GM19455 (cell line): ENCODE measurements around the gene CLMP.
"Not testable (repeated sequence)": the region's sequence is repeated elsewhere in the genome, so short reads cannot be mapped to it uniquely, and the experiment has no call there.

Experiments
- ATAC-seq: cut with Tn5 transposase; IDR thresholded peaks from one replicate; pipeline ENCODE4 v1.9.1; 2021; ENCODE audit not compliant: unreplicated experiment

Gene CLMP

GRCh38 chr11:123218451-123218850, 23.4 kb upstream of the CLMP start:
- no peak for ATAC-seq

GRCh38 chr11:123217897-123218296, 22.8 kb upstream of the CLMP start:
- no peak for ATAC-seq

- no peak for ATAC-seq
Measured at GRCh38 chr11:123216249-123216648, 21.2 kb upstream of the CLMP start.

GRCh38 chr11:123214940-123215339, 19.9 kb upstream of the CLMP start:
- ATAC-seq: no peak

- no peak for ATAC-seq
Measured at GRCh38 chr11:123214396-123214795, 19.3 kb upstream of the CLMP start.

- no peak for ATAC-seq
Measured at GRCh38 chr11:123213307-123213771, 18.3 kb upstream of the CLMP start.

GRCh38 chr11:123212406-123212805, 17.4 kb upstream of the CLMP start:
- no peak for ATAC-seq

- no peak for ATAC-seq
Measured at GRCh38 chr11:123211981-123212380, 16.9 kb upstream of the CLMP start.

GRCh38 chr11:123211149-123211852, 16.3 kb upstream of the CLMP start:
- no peak for ATAC-seq

GRCh38 chr11:123209591-123209990, 14.5 kb upstream of the CLMP start:
- ATAC-seq: no peak

GRCh38 chr11:123206791-123207434, 11.9 kb upstream of the CLMP start:
- no peak for ATAC-seq

GRCh38 chr11:123206055-123206454, 11.0 kb upstream of the CLMP start:
- ATAC-seq: not testable (repeated sequence)

- no peak for ATAC-seq
Measured at GRCh38 chr11:123203934-123204333, 8.9 kb upstream of the CLMP start.

GRCh38 chr11:123203471-123203870, 8.4 kb upstream of the CLMP start:
- no peak for ATAC-seq

GRCh38 chr11:123202155-123203151, 7.4 kb upstream of the CLMP start:
- ATAC-seq: no peak

- no peak for ATAC-seq
Measured at GRCh38 chr11:123200264-123200663, 5.2 kb upstream of the CLMP start.

- ATAC-seq: no peak
Measured at GRCh38 chr11:123197711-123198110, 2.7 kb upstream of the CLMP start.

GRCh38 chr11:123196060-123196714, 1.1 kb upstream of the CLMP start:
- no peak for ATAC-seq

- no peak for ATAC-seq
Measured at GRCh38 chr11:123194337-123195187, 486 bp downstream of the CLMP start.

GRCh38 chr11:123193742-123194141, 1.3 kb downstream of the CLMP start:
- no peak for ATAC-seq
